Measurements from ENCODE around the gene SBNO1.
A peak's percentile ranks its signal among the peaks of the same experiment; 100 is the strongest.
"Not testable (repeated sequence)": the region's sequence is repeated elsewhere in the genome, so short reads cannot be mapped to it uniquely, and the experiment has no call there.

SBNO1 gene

GRCh38 chr12:123270214-123271000 is 94.2 kb downstream of the SBNO1 start:
- peak in 1 of 3 donors; percentile 23 for DNase-seq (ENCODE audit: low read depth in 3 of 3)

- DNase-seq (ENCODE audit: low read depth in 3 of 3): no peak
Observed at GRCh38 chr12:123269896-123270213, 94.8 kb downstream of the SBNO1 start.

- DNase-seq (ENCODE audit: low read depth in 3 of 3): peak in 1 of 3 donors; percentile 25
Observed at GRCh38 chr12:123269395-123269892, 95.2 kb downstream of the SBNO1 start.

DNA sequence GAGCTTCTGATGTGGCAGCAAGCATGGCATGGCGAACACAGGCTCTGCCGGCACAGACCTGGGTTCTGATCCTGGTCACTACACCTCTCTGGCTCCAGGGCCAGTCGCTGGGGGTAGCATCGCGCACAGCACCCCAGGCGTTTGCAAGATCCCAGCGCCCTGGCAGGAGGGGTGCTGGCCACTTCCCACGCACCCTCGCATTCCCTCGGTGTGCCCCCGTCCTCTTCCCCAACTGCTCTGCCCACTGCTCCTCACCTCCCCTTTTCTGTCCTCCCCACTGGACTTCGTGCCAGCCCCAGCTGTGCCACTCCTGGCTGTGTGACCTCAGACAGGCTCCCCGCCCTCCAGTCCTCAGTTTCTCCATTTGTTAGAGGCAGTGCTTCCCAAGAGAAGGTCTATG is 95.8 kb downstream of the SBNO1 start:
- no peak for DNase-seq (ENCODE audit: low read depth in 3 of 3)

- DNase-seq (ENCODE audit: low read depth in 3 of 3): no peak
Observed at GRCh38 chr12:123267991-123268843, 96.4 kb downstream of the SBNO1 start.

DNA sequence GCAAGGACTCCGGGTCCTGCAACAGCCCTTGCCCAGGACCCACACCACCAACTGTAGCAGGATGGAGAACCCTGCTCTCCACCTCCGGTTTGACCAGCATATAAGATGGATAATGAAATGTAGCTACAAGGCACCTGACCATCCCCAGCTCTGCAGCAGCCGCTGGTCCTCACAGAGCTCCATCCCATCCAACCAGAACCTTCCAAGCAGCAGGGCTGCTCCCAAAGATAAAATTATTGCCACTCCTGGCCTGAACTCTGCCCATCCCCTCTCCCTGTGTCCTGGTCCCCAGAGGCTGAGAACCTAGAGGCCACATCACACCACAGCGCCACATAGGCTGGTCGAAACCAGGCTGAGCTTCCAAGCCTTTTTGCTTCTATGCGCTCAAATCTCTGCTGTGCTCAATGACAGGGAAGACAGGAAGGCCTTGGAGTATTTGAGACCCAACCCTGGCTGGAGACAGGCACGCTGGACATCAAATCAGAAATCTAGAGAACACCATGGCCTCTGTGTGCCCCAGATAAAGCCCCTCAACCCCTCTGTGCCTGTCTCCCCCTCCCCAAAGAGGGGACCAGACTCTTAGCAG is 97.2 kb downstream of the SBNO1 start:
- no peak for DNase-seq (ENCODE audit: low read depth in 3 of 3)

DNA sequence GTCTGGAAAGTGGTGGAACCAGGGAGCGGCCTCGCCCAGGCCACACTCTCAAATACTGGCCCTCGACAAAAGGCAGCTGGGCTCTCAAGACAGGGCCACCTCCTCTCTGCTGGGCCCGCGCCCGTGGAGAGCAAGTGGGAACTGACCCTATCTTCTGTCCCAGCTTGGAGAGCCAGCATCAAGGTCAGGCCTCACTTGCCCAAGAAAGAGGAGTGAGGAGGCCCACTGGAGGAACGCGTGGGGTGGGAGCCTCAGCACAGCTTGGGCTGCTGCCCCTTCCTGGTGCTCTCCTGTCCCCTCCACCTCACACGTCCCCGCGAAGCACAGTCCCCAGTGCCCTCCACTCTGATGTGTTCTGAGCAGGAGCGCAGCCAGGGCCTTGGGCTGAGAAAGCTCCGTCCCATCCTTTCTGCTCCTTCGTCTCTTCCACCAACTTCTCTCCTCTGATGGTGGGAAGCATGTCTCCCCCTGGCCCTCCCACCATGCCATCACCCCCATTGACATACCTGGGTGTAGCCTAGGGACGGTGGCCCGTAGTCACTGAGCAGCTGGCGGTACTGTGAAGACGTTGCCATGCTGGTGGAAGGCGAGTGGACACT is 97.9 kb downstream of the SBNO1 start:
- no peak for DNase-seq (ENCODE audit: low read depth in 3 of 3)

DNA sequence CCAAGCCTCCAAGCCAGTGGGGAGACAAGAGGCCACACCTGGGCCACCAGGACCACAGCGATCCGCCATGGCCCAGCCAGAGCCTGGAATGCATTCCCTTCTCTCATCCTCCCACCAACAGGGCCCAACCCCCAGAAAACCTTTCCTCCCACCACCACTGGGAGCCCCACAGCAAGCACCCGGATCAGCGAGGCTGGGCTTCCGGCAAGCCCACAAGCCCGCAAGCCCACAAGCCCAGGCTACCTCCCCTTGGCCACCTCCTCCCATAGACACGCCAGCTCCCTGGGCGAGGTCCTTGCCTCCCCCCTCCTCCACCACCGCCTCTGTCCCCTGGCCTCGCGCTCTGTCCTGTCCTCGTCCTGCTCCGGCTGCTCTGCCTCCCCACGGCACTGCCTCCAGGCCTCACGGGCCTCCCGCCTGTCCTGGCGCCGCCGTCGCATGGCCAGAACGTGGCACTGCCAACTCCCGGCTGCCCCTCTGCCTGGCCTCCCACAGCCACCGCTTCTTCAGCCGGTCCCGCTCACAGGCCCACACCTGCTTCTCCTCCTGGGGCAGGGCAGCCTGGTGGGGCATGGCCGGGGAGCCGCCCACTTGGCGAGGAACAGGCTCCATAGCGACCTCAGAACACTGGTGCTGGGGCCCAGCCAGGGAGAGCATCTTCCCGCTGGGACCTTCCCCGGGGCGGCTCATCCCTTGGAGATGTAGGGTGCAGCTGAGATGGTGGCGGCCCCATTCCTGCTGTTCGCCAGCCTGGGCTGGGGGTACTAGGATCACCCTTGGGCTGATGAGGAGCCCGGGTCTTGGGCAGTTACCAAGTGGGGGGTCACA is 98.6 kb downstream of the SBNO1 start:
- DNase-seq (ENCODE audit: low read depth in 3 of 3): no peak

GRCh38 chr12:123264642-123265041 is 100.0 kb downstream of the SBNO1 start:
- DNase-seq (ENCODE audit: low read depth in 3 of 3): no peak

- DNase-seq (ENCODE audit: low read depth in 3 of 3): no peak
Observed at GRCh38 chr12:123263196-123263817, 101.3 kb downstream of the SBNO1 start.

DNA sequence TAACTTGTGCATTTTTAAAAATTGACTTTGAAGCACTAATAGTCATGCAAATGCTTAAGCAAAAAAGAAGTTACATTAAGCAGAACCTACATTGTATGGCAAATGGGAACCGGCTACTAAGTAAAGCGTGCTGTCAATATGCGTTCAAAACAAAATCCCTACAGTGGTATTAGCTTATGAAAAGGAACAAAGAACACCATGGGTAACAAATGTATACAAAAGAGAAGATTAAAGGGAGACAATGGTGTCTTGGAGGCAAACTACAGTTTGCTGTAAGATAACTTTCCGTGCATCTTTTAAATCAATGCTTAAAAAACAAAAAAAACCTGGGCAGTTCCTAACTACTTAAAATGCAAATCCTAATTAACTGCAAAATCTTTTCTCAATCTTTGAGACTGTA is 103.5 kb downstream of the SBNO1 start:
- DNase-seq (ENCODE audit: low read depth in 3 of 3): no peak

GRCh38 chr12:123260081-123260480 is 104.6 kb downstream of the SBNO1 start:
- DNase-seq (ENCODE audit: low read depth in 3 of 3): no peak

- DNase-seq (ENCODE audit: low read depth in 3 of 3): no peak
Observed at GRCh38 chr12:123258593-123258992, 106.1 kb downstream of the SBNO1 start.

DNA sequence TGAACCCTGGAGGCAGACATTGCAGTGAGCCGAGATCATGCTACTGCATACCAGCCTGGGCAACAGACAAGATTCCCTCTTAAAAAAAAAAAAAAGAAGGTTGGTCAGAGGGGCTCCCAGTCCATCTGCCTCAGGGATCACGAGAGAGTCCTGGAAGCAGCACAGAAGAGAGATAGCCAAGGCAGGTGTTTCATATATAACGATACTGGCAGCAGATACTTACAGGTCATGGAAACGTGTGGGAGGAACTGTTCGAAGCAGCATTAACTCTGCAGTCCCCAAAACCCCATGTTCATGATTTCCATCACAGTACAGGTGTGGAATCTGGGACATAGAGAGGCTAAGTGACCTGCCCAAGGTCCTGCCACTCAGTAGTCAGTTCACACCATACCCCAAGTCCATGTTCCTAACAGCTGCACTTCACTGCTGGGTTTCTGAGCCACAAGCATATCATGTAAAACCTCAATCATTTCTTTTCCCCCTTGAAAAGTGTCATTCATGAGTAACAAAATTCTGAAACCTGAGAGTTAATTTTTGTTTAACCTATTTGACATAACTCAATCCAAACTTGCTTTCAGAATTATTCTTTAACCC is 109.7 kb downstream of the SBNO1 start:
- no peak for DNase-seq (ENCODE audit: low read depth in 3 of 3)

DNA sequence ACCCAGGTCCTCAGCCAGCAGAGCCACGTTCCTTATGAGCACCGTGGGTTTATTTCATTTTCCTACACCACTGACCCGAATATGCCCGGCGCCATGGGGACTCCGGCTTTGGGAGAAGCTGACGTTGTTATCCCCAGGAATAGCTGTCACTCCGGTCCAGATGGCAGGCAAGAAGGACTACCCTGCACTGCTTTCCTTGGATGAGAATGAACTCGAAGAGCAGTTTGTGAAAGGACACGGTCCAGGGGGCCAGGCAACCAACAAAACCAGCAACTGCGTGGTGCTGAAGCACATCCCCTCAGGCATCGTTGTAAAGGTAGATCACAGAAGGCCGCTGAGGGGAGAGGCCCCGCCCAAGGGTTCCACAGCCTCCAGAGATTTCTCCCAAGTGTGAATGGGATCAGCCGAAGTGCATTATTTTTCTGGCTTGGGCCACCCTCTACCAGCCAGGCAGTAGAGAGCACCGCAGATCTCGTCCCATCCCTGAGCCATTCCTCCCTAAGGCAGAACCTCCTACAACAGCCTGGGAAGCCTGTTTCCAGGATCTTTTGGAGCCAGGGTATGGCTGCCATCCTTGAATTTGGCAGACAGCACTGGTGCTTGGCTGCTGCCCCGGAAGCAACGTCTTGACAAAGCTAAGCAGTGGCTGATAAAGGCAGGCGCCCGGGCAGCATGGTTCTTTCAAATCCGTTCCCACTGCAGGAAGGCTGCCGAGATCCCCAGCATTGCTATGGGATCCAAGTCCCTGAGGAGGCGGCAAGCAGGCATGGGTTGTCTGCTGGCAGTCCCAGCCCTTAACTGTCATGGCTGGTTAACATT is 110.8 kb downstream of the SBNO1 start:
- DNase-seq (ENCODE audit: low read depth in 3 of 3): no peak

DNA sequence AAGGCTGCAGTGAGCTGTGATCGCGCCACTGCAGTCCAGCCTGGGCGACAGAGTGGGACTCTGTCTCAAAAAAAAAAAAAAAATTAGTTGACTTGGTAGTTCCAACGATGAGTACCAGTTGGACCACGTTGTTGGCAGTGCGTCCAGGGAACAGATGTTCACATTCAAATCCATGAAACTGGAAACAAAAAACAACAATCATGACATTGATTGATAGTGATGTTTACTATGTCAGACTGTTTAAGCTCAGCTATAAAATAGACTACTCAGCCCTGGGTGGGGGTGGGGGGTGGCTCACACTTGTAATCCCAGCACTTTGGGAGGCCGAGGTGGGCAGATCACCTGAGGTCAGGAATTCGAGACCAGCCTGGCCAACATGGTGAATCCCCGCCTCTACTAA is 112.3 kb downstream of the SBNO1 start:
- not testable (repeated sequence) for DNase-seq (ENCODE audit: low read depth in 3 of 3)

GRCh38 chr12:123251403-123252076 is 113.1 kb downstream of the SBNO1 start:
- DNase-seq (ENCODE audit: low read depth in 3 of 3): no peak

DNA sequence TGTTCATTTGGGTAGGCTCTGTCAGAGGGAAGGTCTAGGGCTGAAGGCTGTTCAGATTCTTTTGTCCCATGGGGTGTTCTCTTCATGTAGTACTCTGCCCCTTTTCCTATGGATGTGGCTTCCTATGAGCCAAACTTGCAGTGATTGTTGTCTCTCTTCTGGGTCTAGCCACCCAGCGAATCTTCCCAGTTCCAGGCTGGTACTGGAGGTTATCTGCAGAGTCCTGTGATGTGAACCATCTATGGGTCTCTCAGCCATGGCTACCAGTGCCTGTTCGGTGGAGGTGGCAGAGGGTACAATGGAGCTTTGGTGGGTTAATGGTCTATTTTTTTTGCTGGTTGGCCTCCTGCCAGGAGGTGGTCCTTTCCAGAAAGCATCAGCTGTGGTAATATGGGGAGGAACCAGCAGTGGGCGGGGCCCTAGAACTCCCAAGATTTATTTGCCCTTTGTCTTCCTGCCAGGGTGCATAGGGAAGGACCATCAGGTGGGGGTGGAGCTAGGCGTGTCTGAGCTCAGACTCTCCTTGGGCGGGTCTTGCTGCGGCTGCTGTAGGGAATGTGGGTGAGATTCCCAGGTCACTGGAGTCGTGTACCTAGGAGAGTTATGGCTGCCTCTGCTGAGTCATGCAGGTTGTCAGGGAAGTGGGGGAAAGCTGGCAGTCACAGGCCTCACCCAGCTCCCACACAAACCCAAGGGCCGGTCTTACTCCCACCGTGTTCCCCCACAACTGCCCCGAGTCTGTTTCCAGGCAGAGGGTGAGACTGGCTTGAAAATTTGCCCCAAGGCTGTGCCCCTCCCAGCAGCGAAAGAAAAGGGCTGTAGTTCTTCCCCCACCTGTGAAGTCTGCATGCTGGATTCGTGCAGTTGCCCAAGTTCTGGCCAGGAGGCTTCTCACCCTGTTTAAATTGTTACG is 113.9 kb downstream of the SBNO1 start:
- no peak for DNase-seq (ENCODE audit: low read depth in 3 of 3)
